ENCODE data around the gene CXorf38.
"Not testable (repeated sequence)": the region's sequence is repeated elsewhere in the genome, so short reads cannot be mapped to it uniquely, and the experiment has no call there.

DNA sequence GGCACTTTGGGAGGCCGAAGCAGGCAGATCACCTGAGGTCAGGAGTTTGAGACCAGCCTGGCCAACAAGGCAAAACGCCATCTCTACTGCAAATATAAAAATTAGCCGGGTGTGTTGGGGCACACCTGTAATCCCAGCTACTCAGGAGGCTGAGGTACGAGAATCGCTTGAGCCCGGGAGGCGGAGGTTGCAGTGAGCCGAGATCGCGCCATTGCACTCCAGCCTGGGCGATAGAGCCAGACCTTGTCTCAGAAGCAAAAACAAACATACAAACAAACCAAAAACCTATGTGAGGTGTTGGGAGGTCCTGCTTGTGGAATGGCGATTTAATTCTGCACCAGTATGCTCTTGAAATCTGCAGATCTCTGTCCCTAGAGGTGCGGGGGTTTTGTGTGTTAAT is 65.2 kb downstream of the CXorf38 start:
- TF ChIP-seq, protein P1, sequence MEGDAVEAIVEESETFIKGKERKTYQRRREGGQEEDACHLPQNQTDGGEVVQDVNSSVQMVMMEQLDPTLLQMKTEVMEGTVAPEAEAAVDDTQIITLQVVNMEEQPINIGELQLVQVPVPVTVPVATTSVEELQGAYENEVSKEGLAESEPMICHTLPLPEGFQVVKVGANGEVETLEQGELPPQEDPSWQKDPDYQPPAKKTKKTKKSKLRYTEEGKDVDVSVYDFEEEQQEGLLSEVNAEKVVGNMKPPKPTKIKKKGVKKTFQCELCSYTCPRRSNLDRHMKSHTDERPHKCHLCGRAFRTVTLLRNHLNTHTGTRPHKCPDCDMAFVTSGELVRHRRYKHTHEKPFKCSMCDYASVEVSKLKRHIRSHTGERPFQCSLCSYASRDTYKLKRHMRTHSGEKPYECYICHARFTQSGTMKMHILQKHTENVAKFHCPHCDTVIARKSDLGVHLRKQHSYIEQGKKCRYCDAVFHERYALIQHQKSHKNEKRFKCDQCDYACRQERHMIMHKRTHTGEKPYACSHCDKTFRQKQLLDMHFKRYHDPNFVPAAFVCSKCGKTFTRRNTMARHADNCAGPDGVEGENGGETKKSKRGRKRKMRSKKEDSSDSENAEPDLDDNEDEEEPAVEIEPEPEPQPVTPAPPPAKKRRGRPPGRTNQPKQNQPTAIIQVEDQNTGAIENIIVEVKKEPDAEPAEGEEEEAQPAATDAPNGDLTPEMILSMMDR (conservative IDR thresholded peaks at IDR 0.05; ENCODE audit: low read depth in 2 of 2), result not testable (repeated sequence)
- TF ChIP-seq POLR2AphosphoS5 (IDR thresholded peaks at IDR 0.05; ENCODE audit: low read depth); CREB1 (CRISPR knock-in tag; IDR thresholded peaks at IDR 0.05; ENCODE audit: low read depth); EZH2 (IDR thresholded peaks at IDR 0.05; ENCODE audit: low read depth, unreplicated experiment); JUNB (IDR thresholded peaks at IDR 0.05; ENCODE audit: unreplicated experiment); EZH2phosphoT487 (IDR thresholded peaks at IDR 0.05; ENCODE audit: unreplicated experiment): not testable (repeated sequence)
- TF ChIP-seq, protein P2, sequence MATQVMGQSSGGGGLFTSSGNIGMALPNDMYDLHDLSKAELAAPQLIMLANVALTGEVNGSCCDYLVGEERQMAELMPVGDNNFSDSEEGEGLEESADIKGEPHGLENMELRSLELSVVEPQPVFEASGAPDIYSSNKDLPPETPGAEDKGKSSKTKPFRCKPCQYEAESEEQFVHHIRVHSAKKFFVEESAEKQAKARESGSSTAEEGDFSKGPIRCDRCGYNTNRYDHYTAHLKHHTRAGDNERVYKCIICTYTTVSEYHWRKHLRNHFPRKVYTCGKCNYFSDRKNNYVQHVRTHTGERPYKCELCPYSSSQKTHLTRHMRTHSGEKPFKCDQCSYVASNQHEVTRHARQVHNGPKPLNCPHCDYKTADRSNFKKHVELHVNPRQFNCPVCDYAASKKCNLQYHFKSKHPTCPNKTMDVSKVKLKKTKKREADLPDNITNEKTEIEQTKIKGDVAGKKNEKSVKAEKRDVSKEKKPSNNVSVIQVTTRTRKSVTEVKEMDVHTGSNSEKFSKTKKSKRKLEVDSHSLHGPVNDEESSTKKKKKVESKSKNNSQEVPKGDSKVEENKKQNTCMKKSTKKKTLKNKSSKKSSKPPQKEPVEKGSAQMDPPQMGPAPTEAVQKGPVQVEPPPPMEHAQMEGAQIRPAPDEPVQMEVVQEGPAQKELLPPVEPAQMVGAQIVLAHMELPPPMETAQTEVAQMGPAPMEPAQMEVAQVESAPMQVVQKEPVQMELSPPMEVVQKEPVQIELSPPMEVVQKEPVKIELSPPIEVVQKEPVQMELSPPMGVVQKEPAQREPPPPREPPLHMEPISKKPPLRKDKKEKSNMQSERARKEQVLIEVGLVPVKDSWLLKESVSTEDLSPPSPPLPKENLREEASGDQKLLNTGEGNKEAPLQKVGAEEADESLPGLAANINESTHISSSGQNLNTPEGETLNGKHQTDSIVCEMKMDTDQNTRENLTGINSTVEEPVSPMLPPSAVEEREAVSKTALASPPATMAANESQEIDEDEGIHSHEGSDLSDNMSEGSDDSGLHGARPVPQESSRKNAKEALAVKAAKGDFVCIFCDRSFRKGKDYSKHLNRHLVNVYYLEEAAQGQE (IDR thresholded peaks at IDR 0.05; ENCODE audit: unreplicated experiment), result not testable (repeated sequence)

Data from GM23338 (cell line).